HL-60 (cell line): ENCODE measurements around the gene PFDN2.

Experiments
- GABPA ChIP-seq: IDR thresholded peaks from 2 replicates; pipeline ENCODE4 v1.6.1; 2012; ENCODE audit warnings: low read depth
- POLR2AphosphoS5 ChIP-seq: IDR thresholded peaks from 2 replicates; pipeline ENCODE4 v1.6.1; 2012; ENCODE audit warnings: low read depth
- TF ChIP-seq, protein P1 (sequence below): IDR thresholded peaks from one replicate; pipeline ENCODE4 v1.5.1; 2011; ENCODE audit warnings: low read length, control low read depth, inconsistent platforms; ENCODE audit not compliant: insufficient read depth
- TF ChIP-seq, protein P2 (sequence below): IDR thresholded peaks from 2 replicates; pipeline ENCODE4 v1.6.1; 2012; ENCODE audit warnings: low read depth; ENCODE audit not compliant: insufficient replicate concordance

DNA sequence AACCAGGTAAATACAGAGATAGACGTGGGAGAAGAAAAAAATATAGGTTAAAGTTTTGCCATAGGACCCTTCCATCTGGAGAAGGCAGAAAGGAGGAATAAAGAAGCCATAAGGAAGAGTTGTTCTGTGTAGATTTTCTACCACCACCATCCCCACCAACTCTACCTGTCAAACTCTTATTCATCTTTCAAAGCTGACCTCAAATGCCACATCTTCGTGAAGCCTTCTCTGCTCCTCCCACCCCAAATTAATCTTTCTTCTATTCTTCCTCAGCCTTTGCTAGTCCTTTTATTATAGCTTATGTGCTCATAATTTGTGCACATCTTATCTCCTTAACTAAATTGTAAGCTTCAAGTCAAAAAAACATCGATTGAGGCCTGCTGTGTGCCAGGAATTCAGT, 27.2 kb downstream of the PFDN2 start:
- TF ChIP-seq, protein P1, sequence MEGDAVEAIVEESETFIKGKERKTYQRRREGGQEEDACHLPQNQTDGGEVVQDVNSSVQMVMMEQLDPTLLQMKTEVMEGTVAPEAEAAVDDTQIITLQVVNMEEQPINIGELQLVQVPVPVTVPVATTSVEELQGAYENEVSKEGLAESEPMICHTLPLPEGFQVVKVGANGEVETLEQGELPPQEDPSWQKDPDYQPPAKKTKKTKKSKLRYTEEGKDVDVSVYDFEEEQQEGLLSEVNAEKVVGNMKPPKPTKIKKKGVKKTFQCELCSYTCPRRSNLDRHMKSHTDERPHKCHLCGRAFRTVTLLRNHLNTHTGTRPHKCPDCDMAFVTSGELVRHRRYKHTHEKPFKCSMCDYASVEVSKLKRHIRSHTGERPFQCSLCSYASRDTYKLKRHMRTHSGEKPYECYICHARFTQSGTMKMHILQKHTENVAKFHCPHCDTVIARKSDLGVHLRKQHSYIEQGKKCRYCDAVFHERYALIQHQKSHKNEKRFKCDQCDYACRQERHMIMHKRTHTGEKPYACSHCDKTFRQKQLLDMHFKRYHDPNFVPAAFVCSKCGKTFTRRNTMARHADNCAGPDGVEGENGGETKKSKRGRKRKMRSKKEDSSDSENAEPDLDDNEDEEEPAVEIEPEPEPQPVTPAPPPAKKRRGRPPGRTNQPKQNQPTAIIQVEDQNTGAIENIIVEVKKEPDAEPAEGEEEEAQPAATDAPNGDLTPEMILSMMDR = no peak
- TF ChIP-seq POLR2AphosphoS5 (no peak), GABPA (no peak)
- TF ChIP-seq, protein P2, sequence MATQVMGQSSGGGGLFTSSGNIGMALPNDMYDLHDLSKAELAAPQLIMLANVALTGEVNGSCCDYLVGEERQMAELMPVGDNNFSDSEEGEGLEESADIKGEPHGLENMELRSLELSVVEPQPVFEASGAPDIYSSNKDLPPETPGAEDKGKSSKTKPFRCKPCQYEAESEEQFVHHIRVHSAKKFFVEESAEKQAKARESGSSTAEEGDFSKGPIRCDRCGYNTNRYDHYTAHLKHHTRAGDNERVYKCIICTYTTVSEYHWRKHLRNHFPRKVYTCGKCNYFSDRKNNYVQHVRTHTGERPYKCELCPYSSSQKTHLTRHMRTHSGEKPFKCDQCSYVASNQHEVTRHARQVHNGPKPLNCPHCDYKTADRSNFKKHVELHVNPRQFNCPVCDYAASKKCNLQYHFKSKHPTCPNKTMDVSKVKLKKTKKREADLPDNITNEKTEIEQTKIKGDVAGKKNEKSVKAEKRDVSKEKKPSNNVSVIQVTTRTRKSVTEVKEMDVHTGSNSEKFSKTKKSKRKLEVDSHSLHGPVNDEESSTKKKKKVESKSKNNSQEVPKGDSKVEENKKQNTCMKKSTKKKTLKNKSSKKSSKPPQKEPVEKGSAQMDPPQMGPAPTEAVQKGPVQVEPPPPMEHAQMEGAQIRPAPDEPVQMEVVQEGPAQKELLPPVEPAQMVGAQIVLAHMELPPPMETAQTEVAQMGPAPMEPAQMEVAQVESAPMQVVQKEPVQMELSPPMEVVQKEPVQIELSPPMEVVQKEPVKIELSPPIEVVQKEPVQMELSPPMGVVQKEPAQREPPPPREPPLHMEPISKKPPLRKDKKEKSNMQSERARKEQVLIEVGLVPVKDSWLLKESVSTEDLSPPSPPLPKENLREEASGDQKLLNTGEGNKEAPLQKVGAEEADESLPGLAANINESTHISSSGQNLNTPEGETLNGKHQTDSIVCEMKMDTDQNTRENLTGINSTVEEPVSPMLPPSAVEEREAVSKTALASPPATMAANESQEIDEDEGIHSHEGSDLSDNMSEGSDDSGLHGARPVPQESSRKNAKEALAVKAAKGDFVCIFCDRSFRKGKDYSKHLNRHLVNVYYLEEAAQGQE = no peak
